Duodenal mucosa (tissue), 2 donors: ENCODE results near the gene CNTNAP2.

ENCODE experiments used
- H3K27ac ChIP-seq: one replicate; pipeline ENCODE4 v1.7.0; 2013; ENCODE audit warnings: low read depth, low read length
- H3K27me3 ChIP-seq, 2 donors: one replicate each; pipeline ENCODE4 v1.7.0; 2013; ENCODE audit warnings: low read length in 2 of 2, control low read depth in 1 of 2; ENCODE audit not compliant: insufficient read depth in 2 of 2, control insufficient read depth in 1 of 2
- H3K36me3 ChIP-seq, 2 donors: one replicate each; pipeline ENCODE4 v1.7.0; 2013; ENCODE audit warnings: low read length in 2 of 2, control low read depth in 1 of 2; ENCODE audit not compliant: insufficient read depth in 2 of 2, control insufficient read depth in 1 of 2
- H3K4me1 ChIP-seq, 2 donors: one replicate each; pipeline ENCODE4 v1.7.0; 2013; ENCODE audit warnings: low read length in 2 of 2, control low read depth in 1 of 2; ENCODE audit not compliant: insufficient read depth in 2 of 2, control insufficient read depth in 1 of 2
- H3K4me3 ChIP-seq, 2 donors: one replicate each; pipeline ENCODE4 v1.7.0; 2013; ENCODE audit warnings: low read length in 2 of 2, low read depth in 1 of 2
- H3K9ac ChIP-seq, 2 donors: one replicate each; pipeline ENCODE4 v1.7.0; 2013; ENCODE audit warnings: low read length in 2 of 2, low read depth in 1 of 2
- H3K9me3 ChIP-seq, 2 donors: one replicate each; pipeline ENCODE4 v1.7.0; 2013; ENCODE audit warnings: low read length in 2 of 2, control low read depth in 1 of 2; ENCODE audit not compliant: control insufficient read depth in 1 of 2

The CNTNAP2 gene

GRCh38 chr7:148110097-148110868 lies 1993.7 kb downstream of the CNTNAP2 start:
- H3K9me3 ChIP-seq, result no peaks in the 10 kb centered on the region
- no peaks in the 10 kb centered on the region for H3K36me3 ChIP-seq
- no peaks in the 10 kb centered on the region for H3K27me3 ChIP-seq
- no peak overlapping the region for H3K9ac ChIP-seq
- H3K4me1 ChIP-seq, result no peaks in the 10 kb centered on the region
- H3K4me3 ChIP-seq, result no peak overlapping the region
- H3K27ac ChIP-seq, result no peak overlapping the region

GRCh38 chr7:148114804-148115203 lies 1998.2 kb downstream of the CNTNAP2 start:
- Histone ChIP-seq H3K4me1 (no peaks in the 10 kb centered on the region), H3K9me3 (no peaks in the 10 kb centered on the region), H3K36me3 (no peaks in the 10 kb centered on the region), H3K27ac (no peak overlapping the region), H3K4me3 (no peak overlapping the region), H3K9ac (no peak overlapping the region), H3K27me3 (no peaks in the 10 kb centered on the region)

- Histone ChIP-seq H3K27me3 (no peaks in the 10 kb centered on the region), H3K4me1 (no peaks in the 10 kb centered on the region), H3K27ac (no peak overlapping the region), H3K9ac (no peak overlapping the region), H3K36me3 (no peaks in the 10 kb centered on the region), H3K4me3 (no peak overlapping the region), H3K9me3 (no peaks in the 10 kb centered on the region)
Measured at GRCh38 chr7:148115308-148115707, 1998.7 kb downstream of the CNTNAP2 start.

- no peak overlapping the region for H3K4me3 ChIP-seq
Measured at GRCh38 chr7:148116195-148116594, 1999.6 kb downstream of the CNTNAP2 start.

GRCh38 chr7:148116829-148117403 lies 2000.3 kb downstream of the CNTNAP2 start:
- Histone ChIP-seq H3K9me3 (no peaks in the 10 kb centered on the region), H3K9ac (no peak overlapping the region), H3K27me3 (no peaks in the 10 kb centered on the region), H3K4me3 (no peak overlapping the region), H3K4me1 (no peaks in the 10 kb centered on the region), H3K27ac (no peak overlapping the region), H3K36me3 (no peaks in the 10 kb centered on the region)

More at GRCh38 chr7:148116195-148116594, 1999.6 kb downstream of the CNTNAP2 start:
- H3K36me3 ChIP-seq, result no peaks in the 10 kb centered on the region
- H3K9ac ChIP-seq, result no peak overlapping the region
- no peaks in the 10 kb centered on the region for H3K9me3 ChIP-seq
- no peaks in the 10 kb centered on the region for H3K4me1 ChIP-seq
- no peaks in the 10 kb centered on the region for H3K27me3 ChIP-seq
- no peak overlapping the region for H3K27ac ChIP-seq

- no peak overlapping the region for H3K4me3 ChIP-seq
- no peaks in the 10 kb centered on the region for H3K27me3 ChIP-seq
- no peaks in the 10 kb centered on the region for H3K9me3 ChIP-seq
- H3K9ac ChIP-seq, result no peak overlapping the region
- H3K36me3 ChIP-seq, result no peaks in the 10 kb centered on the region
- no peak overlapping the region for H3K27ac ChIP-seq
- no peaks in the 10 kb centered on the region for H3K4me1 ChIP-seq
Measured at GRCh38 chr7:148118371-148118770, 2001.8 kb downstream of the CNTNAP2 start.

GRCh38 chr7:148121401-148121800 lies 2004.8 kb downstream of the CNTNAP2 start:
- no peaks in the 10 kb centered on the region for H3K4me1 ChIP-seq
- H3K36me3 ChIP-seq, result no peaks in the 10 kb centered on the region
- no peaks in the 10 kb centered on the region for H3K9me3 ChIP-seq
- no peak overlapping the region for H3K9ac ChIP-seq
- no peak overlapping the region for H3K27ac ChIP-seq
- H3K27me3 ChIP-seq, result no peaks in the 10 kb centered on the region
- H3K4me3 ChIP-seq, result no peak overlapping the region

- H3K4me3 ChIP-seq, result no peak overlapping the region
- H3K27ac ChIP-seq, result no peak overlapping the region
- no peaks in the 10 kb centered on the region for H3K4me1 ChIP-seq
- H3K9me3 ChIP-seq, result no peaks in the 10 kb centered on the region
- no peak overlapping the region for H3K9ac ChIP-seq
- no peaks in the 10 kb centered on the region for H3K27me3 ChIP-seq
- H3K36me3 ChIP-seq, result no peaks in the 10 kb centered on the region
Measured at GRCh38 chr7:148121847-148122246, 2005.2 kb downstream of the CNTNAP2 start.

- Histone ChIP-seq H3K27me3 (no peaks in the 10 kb centered on the region), H3K36me3 (no peaks in the 10 kb centered on the region), H3K27ac (no peak overlapping the region), H3K4me1 (no peaks in the 10 kb centered on the region), H3K4me3 (no peak overlapping the region), H3K9me3 (no peaks in the 10 kb centered on the region), H3K9ac (no peak overlapping the region)
Measured at GRCh38 chr7:148124477-148124876, 2007.9 kb downstream of the CNTNAP2 start.

GRCh38 chr7:148127374-148127773 lies 2010.8 kb downstream of the CNTNAP2 start:
- H3K9ac ChIP-seq, result no peak overlapping the region
- H3K27ac ChIP-seq, result no peak overlapping the region
- no peaks in the 10 kb centered on the region for H3K4me1 ChIP-seq
- H3K9me3 ChIP-seq, result no peaks in the 10 kb centered on the region
- no peaks in the 10 kb centered on the region for H3K27me3 ChIP-seq
- no peaks in the 10 kb centered on the region for H3K36me3 ChIP-seq
- H3K4me3 ChIP-seq, result no peak overlapping the region
